ENCODE measurements around the gene STAT3. TPM values are rescaled to one million over a fixed set of nuclear protein-coding genes. Genes with fewer than 3 reads are reported as not detected.
A peak's percentile ranks its signal among the peaks of the same experiment; 100 is the strongest.

The STAT3 gene
- total and polyA plus RNA-seq, 2 of the 13 experiments (the other 11 are each of a cell fraction or from before 2014, with no cell fraction given): 61.8 to 62.4 TPM

DNA sequence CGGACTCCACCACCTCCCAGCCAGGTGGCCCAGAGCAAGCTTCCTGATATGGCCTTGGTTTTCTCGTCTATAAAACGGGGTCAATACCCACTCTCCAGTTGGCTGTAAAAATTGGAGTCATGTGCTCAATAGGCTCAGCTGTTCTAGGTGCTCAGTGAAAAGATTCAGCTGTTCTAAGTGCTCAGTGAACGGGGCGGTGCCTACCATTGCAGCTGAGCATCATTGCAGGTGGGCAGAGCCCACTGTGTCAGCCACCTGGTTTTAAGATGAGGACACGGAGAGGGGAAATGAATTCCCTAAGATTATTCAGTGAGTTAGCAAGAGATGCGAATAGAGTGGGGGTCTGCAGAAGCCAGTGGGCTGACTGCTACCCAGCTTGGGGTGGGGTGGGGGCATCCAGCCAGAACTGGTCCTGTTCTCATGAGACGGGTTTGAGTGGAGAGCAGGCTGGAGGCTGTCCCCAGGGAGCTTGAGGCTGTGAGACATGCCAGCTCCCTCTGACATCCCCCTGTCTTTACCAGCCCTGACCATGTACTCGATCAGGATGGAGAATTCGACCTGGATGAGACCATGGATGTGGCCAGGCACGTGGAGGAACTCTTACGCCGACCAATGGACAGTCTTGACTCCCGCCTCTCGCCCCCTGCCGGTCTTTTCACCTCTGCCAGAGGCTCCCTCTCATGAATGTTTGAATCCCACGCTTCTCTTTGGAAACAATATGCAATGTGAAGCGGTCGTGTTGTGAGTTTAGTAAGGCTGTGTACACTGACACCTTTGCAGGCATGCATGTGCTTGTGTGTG lies 78.1 kb downstream of the STAT3 start (continued):
- TF ChIP-seq, protein P1, sequence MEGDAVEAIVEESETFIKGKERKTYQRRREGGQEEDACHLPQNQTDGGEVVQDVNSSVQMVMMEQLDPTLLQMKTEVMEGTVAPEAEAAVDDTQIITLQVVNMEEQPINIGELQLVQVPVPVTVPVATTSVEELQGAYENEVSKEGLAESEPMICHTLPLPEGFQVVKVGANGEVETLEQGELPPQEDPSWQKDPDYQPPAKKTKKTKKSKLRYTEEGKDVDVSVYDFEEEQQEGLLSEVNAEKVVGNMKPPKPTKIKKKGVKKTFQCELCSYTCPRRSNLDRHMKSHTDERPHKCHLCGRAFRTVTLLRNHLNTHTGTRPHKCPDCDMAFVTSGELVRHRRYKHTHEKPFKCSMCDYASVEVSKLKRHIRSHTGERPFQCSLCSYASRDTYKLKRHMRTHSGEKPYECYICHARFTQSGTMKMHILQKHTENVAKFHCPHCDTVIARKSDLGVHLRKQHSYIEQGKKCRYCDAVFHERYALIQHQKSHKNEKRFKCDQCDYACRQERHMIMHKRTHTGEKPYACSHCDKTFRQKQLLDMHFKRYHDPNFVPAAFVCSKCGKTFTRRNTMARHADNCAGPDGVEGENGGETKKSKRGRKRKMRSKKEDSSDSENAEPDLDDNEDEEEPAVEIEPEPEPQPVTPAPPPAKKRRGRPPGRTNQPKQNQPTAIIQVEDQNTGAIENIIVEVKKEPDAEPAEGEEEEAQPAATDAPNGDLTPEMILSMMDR (CRISPR knock-in tag; IDR thresholded peaks at IDR 0.05): peak; percentile 8; the same call in 1 of the 2 replicates
- TF ChIP-seq ZNF224 (CRISPR knock-in tag; IDR thresholded peaks at IDR 0.05) (no peak), ZNF468 (CRISPR knock-in tag; IDR thresholded peaks at IDR 0.05) (0 out of 2 replicates have a peak, but pooled peaks have one; percentile 9), NCOA1 (CRISPR knock-in tag; IDR thresholded peaks at IDR 0.05) (no peak)
- TF ChIP-seq, protein P2, sequence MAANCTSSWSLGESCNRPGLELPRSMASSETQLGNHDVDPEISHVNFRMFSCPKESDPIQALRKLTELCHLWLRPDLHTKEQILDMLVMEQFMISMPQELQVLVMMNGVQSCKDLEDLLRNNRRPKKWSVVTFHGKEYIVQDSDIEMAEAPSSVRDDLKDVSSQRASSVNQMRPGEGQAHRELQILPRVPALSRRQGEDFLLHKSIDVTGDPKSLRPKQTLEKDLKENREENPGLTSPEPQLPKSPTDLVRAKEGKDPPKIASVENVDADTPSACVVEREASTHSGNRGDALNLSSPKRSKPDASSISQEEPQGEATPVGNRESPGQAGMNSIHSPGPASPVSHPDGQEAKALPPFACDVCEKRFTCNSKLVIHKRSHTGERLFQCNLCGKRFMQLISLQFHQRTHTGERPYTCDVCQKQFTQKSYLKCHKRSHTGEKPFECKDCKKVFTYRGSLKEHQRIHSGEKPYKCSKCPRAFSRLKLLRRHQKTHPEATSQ (CRISPR knock-in tag; IDR thresholded peaks at IDR 0.05; ENCODE audit: borderline replicate concordance): 0 out of 2 replicates have a peak, but pooled peaks have one; percentile 13

DNA sequence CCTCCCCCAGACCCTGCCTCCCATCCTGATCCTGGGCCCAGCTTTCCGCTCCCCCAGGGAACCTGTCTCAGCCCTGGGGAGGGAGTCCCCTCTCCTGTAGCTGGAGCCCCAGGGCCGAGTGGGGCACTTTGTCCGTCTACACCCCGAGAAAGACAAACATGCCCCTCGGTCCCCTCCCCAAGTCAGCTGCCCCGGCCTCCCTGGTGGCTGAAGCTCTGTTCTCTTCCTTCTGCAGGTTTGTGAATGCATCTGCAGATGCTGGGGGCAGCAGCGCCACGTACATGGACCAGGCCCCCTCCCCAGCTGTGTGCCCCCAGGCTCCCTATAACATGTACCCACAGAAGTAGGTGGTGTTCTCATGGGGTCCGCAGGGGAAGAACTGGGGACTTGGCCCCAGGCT lies 79.1 kb downstream of the STAT3 start:
- POLR2A ChIA-PET: interaction anchor here (1.2 to 2.9 kb wide), 2 partner anchors 15 to 32 kb away, joined by 4 to 11 read pairs; no protein-coding TSS in a partner anchor
- no peak overlapping the region for H3K9ac ChIP-seq (ENCODE audit: insufficient read depth, low read depth, low read length)
- no peak for TF ChIP-seq ZNF256 (CRISPR knock-in tag; conservative IDR thresholded peaks at IDR 0.05)
- TF ChIP-seq, protein P3, sequence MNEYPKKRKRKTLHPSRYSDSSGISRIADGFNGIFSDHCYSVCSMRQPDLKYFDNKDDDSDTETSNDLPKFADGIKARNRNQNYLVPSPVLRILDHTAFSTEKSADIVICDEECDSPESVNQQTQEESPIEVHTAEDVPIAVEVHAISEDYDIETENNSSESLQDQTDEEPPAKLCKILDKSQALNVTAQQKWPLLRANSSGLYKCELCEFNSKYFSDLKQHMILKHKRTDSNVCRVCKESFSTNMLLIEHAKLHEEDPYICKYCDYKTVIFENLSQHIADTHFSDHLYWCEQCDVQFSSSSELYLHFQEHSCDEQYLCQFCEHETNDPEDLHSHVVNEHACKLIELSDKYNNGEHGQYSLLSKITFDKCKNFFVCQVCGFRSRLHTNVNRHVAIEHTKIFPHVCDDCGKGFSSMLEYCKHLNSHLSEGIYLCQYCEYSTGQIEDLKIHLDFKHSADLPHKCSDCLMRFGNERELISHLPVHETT (CRISPR knock-in tag; conservative IDR thresholded peaks at IDR 0.05): no peak
- TF ChIP-seq, protein P4, sequence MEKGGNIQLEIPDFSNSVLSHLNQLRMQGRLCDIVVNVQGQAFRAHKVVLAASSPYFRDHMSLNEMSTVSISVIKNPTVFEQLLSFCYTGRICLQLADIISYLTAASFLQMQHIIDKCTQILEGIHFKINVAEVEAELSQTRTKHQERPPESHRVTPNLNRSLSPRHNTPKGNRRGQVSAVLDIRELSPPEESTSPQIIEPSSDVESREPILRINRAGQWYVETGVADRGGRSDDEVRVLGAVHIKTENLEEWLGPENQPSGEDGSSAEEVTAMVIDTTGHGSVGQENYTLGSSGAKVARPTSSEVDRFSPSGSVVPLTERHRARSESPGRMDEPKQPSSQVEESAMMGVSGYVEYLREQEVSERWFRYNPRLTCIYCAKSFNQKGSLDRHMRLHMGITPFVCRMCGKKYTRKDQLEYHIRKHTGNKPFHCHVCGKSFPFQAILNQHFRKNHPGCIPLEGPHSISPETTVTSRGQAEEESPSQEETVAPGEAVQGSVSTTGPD (CRISPR knock-in tag; IDR thresholded peaks at IDR 0.05): no peak
- TF ChIP-seq ZNF552 (CRISPR knock-in tag; IDR thresholded peaks at IDR 0.05; ENCODE audit: borderline replicate concordance): no peak
- 0 out of 2 replicates have a peak, but pooled peaks have one; percentile 47 for TF ChIP-seq HES4 (CRISPR knock-in tag; IDR thresholded peaks at IDR 0.05; ENCODE audit: borderline replicate concordance)

More for the DNA sequence above, 79.1 kb downstream of the STAT3 start:
- FAIRE-seq (no peak), DNase-seq (ENCODE audit: low spot score) (no peak), ATAC-seq (no peak)
- Histone ChIP-seq H4K20me1 (ENCODE audit: insufficient read depth, low read length) (no peaks in the 10 kb centered on the region), H3K4me2 (ENCODE audit: low read depth, low read length) (no peak overlapping the region), H3K27ac (ENCODE audit: extremely low read length, insufficient read depth, low read length) (no peak overlapping the region), H3K4me1 (ENCODE audit: insufficient read depth, low read length) (peaks cover 82% of the 10 kb centered on the region), H3K27me3 (ENCODE audit: control insufficient read depth in 1 of 2, insufficient read depth in 2 of 2, low read length in 2 of 2) (no peaks in the 10 kb centered on the region), H2AFZ (ENCODE audit: low read length) (no peak overlapping the region), H3K79me2 (ENCODE audit: insufficient read depth, low read length) (no peaks in the 10 kb centered on the region), H3K9me3 (ENCODE audit: low read length) (no peaks in the 10 kb centered on the region), H3K36me3 (replicated peaks in 1 of 2; ENCODE audit: control insufficient read depth in 1 of 2, insufficient read depth in 2 of 2, low read length in 2 of 2) (0 out of 5 replicates have a peak, but pooled peaks cover 0 to 4% of the 10 kb centered on the region in 2 experiments), H3K4me3 (replicated peaks in 1 of 3; ENCODE audit: insufficient read depth in 1 of 3, low read depth in 2 of 3, low read length in 3 of 3) (no peak overlapping the region)
- in situ Hi-C loops (cut with HindIII; ENCODE audit: extremely low pct_ligation_motif_present, low pct_unique_long_range_greater_than_20kb): no loop called here
- CTCF ChIA-PET (ENCODE audit: low intra/inter-chr PET ratio, low total read pairs): no interaction called here
- intact Hi-C loops (cut with micrococcal nuclease; ENCODE audit: unreplicated experiment): no loop called here
- BruUV-seq (replicated peaks): no TSS peak
- WGBS (ENCODE audit: low lambda C conversion rate): 54% methylated on average over 7 of the region's 9 CpGs
